Measurements from ENCODE around the gene SLC16A9. TPM values are rescaled to one million over a fixed set of nuclear protein-coding genes. Genes with fewer than 3 reads are reported as not detected.

The SLC16A9 gene
- total RNA-seq, 1 experiment from 2014 or later: 0.13 TPM

- DNase-seq (ENCODE audit: low read depth, low spot score): no peak
- no peaks in the 10 kb centered on the region for H3K9me3 ChIP-seq (ENCODE audit: control insufficient read depth, insufficient read depth, low read depth, low read length)
- no peak overlapping the region for H3K4me3 ChIP-seq (ENCODE audit: low read depth in 2 of 2, low read length in 2 of 2)
- H3K27ac ChIP-seq (ENCODE audit: low read length): no peak overlapping the region
- in situ Hi-C loops (cut with HindIII; ENCODE audit: low pct_unique_long_range_greater_than_20kb, low sequenced_read_pairs): no loop called here
- 0 out of 2 replicates have a peak, but pooled peaks cover 2% of the 10 kb centered on the region for H3K27me3 ChIP-seq (ENCODE audit: control insufficient read depth, insufficient read depth, low read length)
- ChIA-PET CTCF (no interaction called here), POLR2A (no interaction called here)
- intact Hi-C loops (cut with micrococcal nuclease; ENCODE audit: unreplicated experiment): no loop called here
- no peak for ATAC-seq
- no peak for TF ChIP-seq CTCF (IDR thresholded peaks at IDR 0.05)
- no peak for TF ChIP-seq REST (IDR thresholded peaks at IDR 0.05; ENCODE audit: insufficient read depth in 1 of 2, low read depth in 2 of 2, low read length in 1 of 2)
- no peak for TF ChIP-seq TCF7L2 (IDR thresholded peaks at IDR 0.05; ENCODE audit: low read depth, low read length)
- no peak for TF ChIP-seq SIN3A (IDR thresholded peaks at IDR 0.05; ENCODE audit: borderline replicate concordance, insufficient read depth, low read depth, low read length)
- TF ChIP-seq POLR2AphosphoS5 (IDR thresholded peaks at IDR 0.05; ENCODE audit: low read depth, low read length): no peak
- BruUV-seq (replicated peaks): no TSS peak
- no peaks in the 10 kb centered on the region for H3K4me1 ChIP-seq (ENCODE audit: control insufficient read depth, insufficient read depth, low read length)
- no peaks in the 10 kb centered on the region for H3K36me3 ChIP-seq (ENCODE audit: control insufficient read depth, insufficient read depth, low read length)
Observed at GRCh38 chr10:59611048-59611447, 98.6 kb downstream of the SLC16A9 start.

DNA sequence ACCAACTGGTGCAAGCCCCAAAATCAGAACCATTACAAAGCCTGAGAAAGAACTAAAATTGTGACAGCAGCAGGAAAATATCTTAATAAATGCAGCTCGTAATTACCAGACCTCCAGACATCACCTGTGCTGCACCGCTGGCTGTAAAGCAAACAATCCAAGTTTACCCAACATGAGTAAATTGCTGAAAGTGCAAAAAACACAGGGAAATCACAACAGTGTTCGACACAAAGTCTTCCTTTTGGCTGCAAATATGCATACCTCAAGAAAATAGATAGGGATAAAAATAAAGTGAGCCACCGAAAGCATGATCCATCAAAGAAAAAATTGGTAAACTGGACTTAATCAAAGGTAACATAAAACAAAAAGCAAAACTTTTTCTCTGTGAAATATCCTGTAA is 101.7 kb downstream of the SLC16A9 start:
- ChIA-PET CTCF (no interaction called here), POLR2A (no interaction called here)
- H3K4me1 ChIP-seq (ENCODE audit: control insufficient read depth, insufficient read depth, low read length): no peaks in the 10 kb centered on the region
- no TSS peak for BruUV-seq (replicated peaks)
- in situ Hi-C loops (cut with HindIII; ENCODE audit: low pct_unique_long_range_greater_than_20kb, low sequenced_read_pairs) (no loop called here), intact Hi-C loops (cut with micrococcal nuclease; ENCODE audit: unreplicated experiment) (no loop called here)
- no peak for DNase-seq (ENCODE audit: low read depth, low spot score)
- 0 out of 2 replicates have a peak, but pooled peaks cover 2% of the 10 kb centered on the region for H3K27me3 ChIP-seq (ENCODE audit: control insufficient read depth, insufficient read depth, low read length)
- H3K9me3 ChIP-seq (ENCODE audit: control insufficient read depth, insufficient read depth, low read depth, low read length): no peaks in the 10 kb centered on the region
- H3K4me3 ChIP-seq (ENCODE audit: low read depth in 2 of 2, low read length in 2 of 2): no peak overlapping the region
- ATAC-seq: no peak
- H3K27ac ChIP-seq (ENCODE audit: low read length): no peak overlapping the region
- TF ChIP-seq POLR2AphosphoS5 (IDR thresholded peaks at IDR 0.05; ENCODE audit: low read depth, low read length): no peak
- no peak for TF ChIP-seq TCF7L2 (IDR thresholded peaks at IDR 0.05; ENCODE audit: low read depth, low read length)
- no peak for TF ChIP-seq CTCF (IDR thresholded peaks at IDR 0.05)
- no peak for TF ChIP-seq SIN3A (IDR thresholded peaks at IDR 0.05; ENCODE audit: borderline replicate concordance, insufficient read depth, low read depth, low read length)
- TF ChIP-seq REST (IDR thresholded peaks at IDR 0.05; ENCODE audit: insufficient read depth in 1 of 2, low read depth in 2 of 2, low read length in 1 of 2): no peak
- no peaks in the 10 kb centered on the region for H3K36me3 ChIP-seq (ENCODE audit: control insufficient read depth, insufficient read depth, low read length)

Data from Panc1 (cell line).